Raji (cell line): ENCODE data around the gene BBLN.

Source experiments
- POLR2A ChIP-seq: IDR thresholded peaks from 2 replicates; pipeline ENCODE4 v1.6.1; 2011; ENCODE audit warnings: low read depth, low read length, control low read depth; ENCODE audit not compliant: insufficient read depth

Gene BBLN

DNA sequence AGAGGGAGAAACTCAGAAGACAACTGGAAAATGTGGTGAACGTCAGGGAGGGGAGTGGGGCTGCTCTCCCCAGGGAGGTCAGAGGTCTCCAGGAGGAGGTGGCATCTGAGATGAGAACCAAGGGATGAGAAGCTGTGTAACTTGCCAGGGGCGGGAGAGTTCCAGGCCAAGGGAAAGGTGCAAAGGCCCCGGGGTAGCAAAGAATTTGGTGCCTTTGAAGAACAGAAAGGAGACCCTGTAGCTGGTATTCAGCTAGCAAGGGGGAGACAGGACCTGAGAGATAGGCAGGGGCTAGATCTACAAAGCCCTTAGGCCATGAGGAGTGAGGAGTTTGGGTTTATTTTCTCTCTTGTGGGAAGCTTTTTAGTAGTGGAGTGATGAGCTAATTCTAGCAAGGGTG is 46.4 kb downstream of the BBLN start:
- no peak for TF ChIP-seq POLR2A

DNA sequence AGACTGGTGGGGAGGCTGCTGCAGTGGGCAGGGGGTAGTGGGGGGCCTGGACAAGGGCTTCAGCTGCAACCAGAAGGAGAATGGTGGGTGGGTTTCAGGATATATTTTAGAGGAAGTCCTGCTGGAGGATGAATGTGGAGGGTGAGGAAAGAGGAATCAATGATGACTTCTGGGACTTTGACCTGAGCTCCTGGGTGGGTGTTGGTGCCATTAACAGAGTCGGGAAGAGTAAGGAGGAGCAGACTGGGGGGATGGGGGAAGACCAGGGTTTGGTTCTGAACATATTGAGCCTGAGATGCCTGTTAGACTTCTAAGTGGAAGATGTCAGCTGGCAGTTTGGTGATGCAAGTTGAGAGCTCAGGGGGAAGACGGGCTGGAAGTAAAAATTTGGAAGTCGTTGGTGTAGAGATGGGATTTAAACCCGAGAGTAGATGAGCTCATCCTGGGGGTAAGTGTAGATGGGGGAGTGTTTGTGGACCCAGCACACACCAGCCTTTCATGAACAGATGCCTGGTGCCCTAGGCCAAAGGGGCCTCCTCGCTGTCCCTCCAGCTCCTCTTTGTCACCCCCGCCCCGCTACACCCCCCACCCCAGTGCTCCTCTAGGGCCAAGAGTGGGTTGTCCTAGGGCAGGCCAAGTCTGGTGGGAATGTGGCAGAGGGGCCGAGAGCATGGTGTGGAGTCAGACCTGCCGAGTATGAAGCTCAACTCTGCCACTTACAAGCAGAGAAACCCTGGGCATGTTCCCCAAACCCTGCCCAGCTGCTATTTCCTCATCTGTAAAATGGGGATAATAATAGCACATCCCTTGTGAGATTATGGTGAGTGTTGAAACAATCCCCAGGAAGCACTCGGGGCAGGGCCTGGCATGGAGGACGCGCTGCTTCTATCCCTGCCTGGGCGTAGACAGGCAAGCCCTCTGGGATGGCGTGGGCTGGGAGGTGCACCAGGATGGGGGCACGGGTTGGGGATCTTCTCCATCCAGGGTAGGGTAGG is 47.1 kb downstream of the BBLN start:
- TF ChIP-seq POLR2A = no peak

DNA sequence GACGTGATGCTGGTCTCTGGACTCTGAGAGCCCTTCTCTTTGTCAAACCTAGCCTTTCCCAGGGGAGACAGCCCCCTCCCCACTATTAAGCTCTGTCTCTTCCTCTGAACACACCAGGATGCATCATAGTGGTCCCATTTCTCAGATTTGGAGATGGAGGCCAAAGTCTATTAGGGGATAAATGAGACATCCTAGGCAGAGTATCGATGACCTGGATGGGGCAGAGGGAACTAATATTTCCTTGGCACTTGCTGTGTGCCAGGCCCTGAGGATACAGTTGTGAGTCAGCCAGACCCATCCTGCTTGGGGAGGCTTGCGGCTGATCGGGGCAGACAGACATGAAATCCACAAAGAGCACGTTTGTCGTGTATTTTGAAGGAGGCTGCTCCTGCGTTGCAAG is 48.3 kb downstream of the BBLN start:
- TF ChIP-seq POLR2A = no peak

DNA sequence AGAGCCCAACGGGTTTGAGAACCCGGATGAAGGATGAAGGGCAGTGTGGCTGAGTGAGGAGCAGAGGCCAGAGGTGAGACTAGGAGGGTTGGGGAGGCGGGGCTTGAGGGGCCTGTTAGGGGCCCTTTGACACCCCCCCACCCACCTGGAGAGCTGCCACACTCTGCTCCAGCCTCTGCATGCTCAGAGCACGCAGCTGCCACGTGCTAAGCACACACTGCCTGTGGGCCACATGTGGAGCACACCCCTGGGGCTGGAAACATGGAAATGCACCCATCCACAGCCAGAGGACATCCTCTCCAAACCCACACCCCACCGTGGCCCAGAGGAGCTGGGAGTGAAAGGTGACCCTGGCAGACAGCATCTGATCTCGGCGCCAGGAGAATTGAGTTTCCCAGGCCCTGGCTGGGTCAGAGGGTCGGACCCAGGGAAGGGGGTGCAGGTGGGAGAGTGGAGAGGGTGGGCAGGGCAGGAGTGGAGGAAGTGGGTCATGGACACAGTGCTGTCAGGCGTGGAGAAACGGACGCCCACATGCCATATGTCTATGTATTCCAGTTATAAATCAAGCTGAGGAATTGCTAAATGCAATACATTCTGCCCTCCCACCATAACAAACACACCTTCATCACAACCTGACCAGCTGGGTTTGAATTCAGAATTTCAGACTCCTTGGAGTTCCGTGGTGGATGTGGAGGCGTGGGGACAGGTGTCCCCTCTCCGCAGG is 49.0 kb downstream of the BBLN start:
- TF ChIP-seq POLR2A = no peak

DNA sequence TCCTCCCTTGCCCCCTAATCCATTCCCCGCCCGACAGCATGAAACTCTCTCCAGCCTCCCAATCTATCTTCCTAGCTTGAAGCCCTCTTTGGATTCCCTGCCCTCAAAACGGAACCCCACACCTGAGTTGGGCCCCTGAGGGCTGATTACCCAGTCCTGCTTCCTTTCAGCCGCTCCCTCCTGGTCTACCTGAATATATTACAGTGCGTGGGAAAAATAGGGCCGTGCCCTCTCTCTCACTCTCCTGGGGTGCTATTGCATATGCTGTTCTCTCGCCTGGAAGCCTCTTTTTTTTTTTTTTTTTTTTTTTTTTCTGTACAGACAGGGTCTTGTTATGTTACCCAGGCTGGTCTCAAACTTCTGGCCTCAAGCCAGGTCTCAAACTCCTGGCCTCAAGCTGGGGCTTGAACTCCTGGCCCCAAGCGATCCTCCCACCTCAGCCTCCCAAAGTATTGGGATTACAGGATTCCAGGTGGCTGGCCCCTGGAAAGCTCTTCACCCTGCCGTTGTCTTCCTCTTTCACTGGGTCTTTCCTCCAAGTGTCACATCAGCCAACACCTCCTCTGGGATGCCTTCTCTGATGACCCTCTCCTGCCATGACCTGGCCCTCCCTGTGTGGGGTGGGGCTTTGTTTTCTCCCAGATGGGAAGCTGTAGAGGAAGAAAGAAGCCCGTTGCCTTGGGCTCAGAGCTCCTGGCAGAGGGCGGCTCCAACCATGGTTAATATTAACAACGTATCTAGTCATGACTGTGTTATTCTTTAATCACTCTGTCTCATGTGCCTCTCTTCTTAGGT is 51.3 kb downstream of the BBLN start:
- no peak for TF ChIP-seq POLR2A

DNA sequence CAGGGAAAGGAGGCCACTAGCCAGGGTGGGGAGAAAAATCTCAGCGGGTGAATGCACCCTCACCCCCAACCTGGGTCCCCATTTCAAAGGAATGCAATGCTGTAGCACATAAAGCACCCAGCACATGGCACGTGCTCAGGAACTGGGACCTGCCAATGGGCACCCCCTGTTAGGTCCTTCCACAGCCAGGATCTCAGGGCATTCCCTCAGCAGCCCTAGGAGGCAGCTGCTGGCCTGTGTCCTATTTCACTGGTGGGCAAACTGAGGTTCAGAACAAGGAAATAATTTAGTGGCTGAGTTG is 51.9 kb downstream of the BBLN start:
- no peak for TF ChIP-seq POLR2A
